Muscle of leg (tissue), 11 donors: ENCODE results near the gene HES2. TPM values are rescaled to one million over a fixed set of nuclear protein-coding genes. Genes with fewer than 3 reads are reported as not detected.

Source experiments
- DNase-seq: peaks from one replicate; pipeline ENCODE4 v3.0.0; 2013
- H3K27ac ChIP-seq: one replicate; pipeline ENCODE4 v1.5.1; 2013; ENCODE audit warnings: mild to moderate bottlenecking, low read length, control low read depth
- H3K27me3 ChIP-seq: one replicate; pipeline ENCODE4 v1.6.1; 2013; ENCODE audit warnings: low read length; ENCODE audit not compliant: control insufficient read depth, insufficient read depth
- H3K36me3 ChIP-seq: one replicate; pipeline ENCODE4 v1.6.1; 2013; ENCODE audit warnings: low read length; ENCODE audit not compliant: control insufficient read depth, insufficient read depth
- H3K4me1 ChIP-seq: one replicate; pipeline ENCODE4 v1.6.1; 2013; ENCODE audit warnings: low read length; ENCODE audit not compliant: control insufficient read depth, insufficient read depth
- H3K4me3 ChIP-seq: one replicate; pipeline ENCODE4 v1.5.1; 2013; ENCODE audit warnings: low read length, control low read depth
- H3K9me3 ChIP-seq: replicated peaks from 2 replicates; pipeline ENCODE4 v1.6.1; 2013; ENCODE audit warnings: low read depth, low read length; ENCODE audit not compliant: control insufficient read depth
- WGBS: methylation state at CpG from one replicate; pipeline ENCODE4 v1.1.5; 2013; ENCODE audit warnings: missing lambda C conversion rate; ENCODE audit not compliant: insufficient coverage; 5-methylcytosine and 5-hydroxymethylcytosine counted together
- polyA plus RNA-seq, 8 donors: library from polyadenylated mRNA; unstranded; fragments of 120-200 nt; gene quantifications; one replicate each; pipeline versions ENCODE4 v1.2.1 to v1.2.3, GENCODE V29; 2013; ENCODE audit warnings: inconsistent platforms in 1 of 8, low replicate concordance in 1 of 8; ENCODE audit not compliant: insufficient read length in 8 of 8, insufficient read depth in 1 of 8
- total RNA-seq: library from RNA; stranded (reverse); fragments of 120-200 nt; gene quantifications from one replicate; pipeline ENCODE4 v1.2.4, GENCODE V29; 2013

The HES2 gene
- total and polyA plus RNA-seq, 9 donors: 0.06 to 0.62 (median 0.10) TPM; not detected in 4

- Histone ChIP-seq H3K27ac (no peak overlapping the region), H3K36me3 (no peaks in the 10 kb centered on the region), H3K4me1 (peaks cover 14% of the 10 kb centered on the region), H3K27me3 (peaks cover 95% of the 10 kb centered on the region), H3K9me3 (no peaks in the 10 kb centered on the region), H3K4me3 (no peak overlapping the region)
- 58% methylated on average over 6 of the region's 8 CpGs for WGBS
- no peak for DNase-seq
Observed at GRCh38 chr1:6417961-6418667, 1.6 kb downstream of the HES2 start.

- H3K36me3 ChIP-seq: no peaks in the 10 kb centered on the region
- no peak overlapping the region for H3K4me3 ChIP-seq
- no peaks in the 10 kb centered on the region for H3K9me3 ChIP-seq
- H3K4me1 ChIP-seq: peaks cover 13% of the 10 kb centered on the region
- 83% methylated on average over 4 of the region's 5 CpGs for WGBS
- peaks cover 91% of the 10 kb centered on the region for H3K27me3 ChIP-seq
- H3K27ac ChIP-seq: no peak overlapping the region
- DNase-seq: no peak
Observed at GRCh38 chr1:6416906-6417305, 2.8 kb downstream of the HES2 start.

- H3K4me1 ChIP-seq: peaks cover 13% of the 10 kb centered on the region
- DNase-seq: no peak
- peaks cover 85% of the 10 kb centered on the region for H3K27me3 ChIP-seq
- H3K36me3 ChIP-seq: no peaks in the 10 kb centered on the region
- H3K4me3 ChIP-seq: no peak overlapping the region
- no peaks in the 10 kb centered on the region for H3K9me3 ChIP-seq
- no peak overlapping the region for H3K27ac ChIP-seq
- 73% methylated on average over 2 of the region's 8 CpGs for WGBS
Observed at GRCh38 chr1:6416295-6416656, 3.4 kb downstream of the HES2 start.

GRCh38 chr1:6414881-6415626 lies 4.7 kb downstream of the HES2 start:
- Histone ChIP-seq H3K27ac (no peak overlapping the region), H3K9me3 (no peaks in the 10 kb centered on the region), H3K4me1 (peaks cover 2% of the 10 kb centered on the region), H3K4me3 (no peak overlapping the region), H3K36me3 (no peaks in the 10 kb centered on the region), H3K27me3 (peaks cover 80% of the 10 kb centered on the region)
- no peak for DNase-seq
- 72% methylated on average over 11 of the region's 17 CpGs for WGBS

- Histone ChIP-seq H3K27ac (no peak overlapping the region), H3K4me3 (no peak overlapping the region), H3K36me3 (no peaks in the 10 kb centered on the region), H3K27me3 (peaks cover 74% of the 10 kb centered on the region), H3K4me1 (no peaks in the 10 kb centered on the region), H3K9me3 (no peaks in the 10 kb centered on the region)
- WGBS: 6% methylated on average over 15 of the region's 15 CpGs
- DNase-seq: no peak
Observed at GRCh38 chr1:6414443-6414844, 5.3 kb downstream of the HES2 start.

GRCh38 chr1:6412896-6413295 lies 6.8 kb downstream of the HES2 start:
- Histone ChIP-seq H3K9me3 (no peaks in the 10 kb centered on the region), H3K36me3 (no peaks in the 10 kb centered on the region), H3K4me3 (no peak overlapping the region), H3K27ac (no peak overlapping the region), H3K27me3 (peaks cover 63% of the 10 kb centered on the region), H3K4me1 (no peaks in the 10 kb centered on the region)
- 70% methylated on average over 4 of the region's 6 CpGs for WGBS
- DNase-seq: no peak

GRCh38 chr1:6410248-6410893 lies 9.3 kb downstream of the HES2 start:
- Histone ChIP-seq H3K9me3 (no peaks in the 10 kb centered on the region), H3K4me1 (no peaks in the 10 kb centered on the region), H3K36me3 (no peaks in the 10 kb centered on the region), H3K4me3 (no peak overlapping the region), H3K27me3 (peaks cover 46% of the 10 kb centered on the region), H3K27ac (no peak overlapping the region)
- no peak for DNase-seq
- 85% methylated on average over 12 of the region's 13 CpGs for WGBS

GRCh38 chr1:6409733-6410132 lies 10.0 kb downstream of the HES2 start:
- 76% methylated on average over 5 of the region's 6 CpGs for WGBS
- Histone ChIP-seq H3K9me3 (no peaks in the 10 kb centered on the region), H3K27me3 (peaks cover 44% of the 10 kb centered on the region), H3K4me3 (no peak overlapping the region), H3K36me3 (no peaks in the 10 kb centered on the region), H3K4me1 (no peaks in the 10 kb centered on the region), H3K27ac (no peak overlapping the region)
- no peak for DNase-seq

GRCh38 chr1:6409053-6409452 lies 10.7 kb downstream of the HES2 start:
- peaks cover 38% of the 10 kb centered on the region for H3K27me3 ChIP-seq
- H3K36me3 ChIP-seq: no peaks in the 10 kb centered on the region
- H3K27ac ChIP-seq: no peak overlapping the region
- no peaks in the 10 kb centered on the region for H3K9me3 ChIP-seq
- no peak overlapping the region for H3K4me3 ChIP-seq
- no CpG with 5 or more reads among the region's 4 CpGs for WGBS
- DNase-seq: no peak
- no peaks in the 10 kb centered on the region for H3K4me1 ChIP-seq

GRCh38 chr1:6408023-6408422 lies 11.7 kb downstream of the HES2 start:
- WGBS: 90% methylated on average over 2 of the region's 6 CpGs
- Histone ChIP-seq H3K9me3 (no peaks in the 10 kb centered on the region), H3K4me3 (no peak overlapping the region)

More at GRCh38 chr1:6408023-6408422, 11.7 kb downstream of the HES2 start:
- no peak for DNase-seq
- no peaks in the 10 kb centered on the region for H3K4me1 ChIP-seq
- H3K27me3 ChIP-seq: peaks cover 29% of the 10 kb centered on the region
- H3K27ac ChIP-seq: no peak overlapping the region
- H3K36me3 ChIP-seq: no peaks in the 10 kb centered on the region
